Measurements from ENCODE around the gene DPAGT1.
"Not testable (repeated sequence)": the region's sequence is repeated elsewhere in the genome, so short reads cannot be mapped to it uniquely, and the experiment has no call there.

The DPAGT1 gene

DNA sequence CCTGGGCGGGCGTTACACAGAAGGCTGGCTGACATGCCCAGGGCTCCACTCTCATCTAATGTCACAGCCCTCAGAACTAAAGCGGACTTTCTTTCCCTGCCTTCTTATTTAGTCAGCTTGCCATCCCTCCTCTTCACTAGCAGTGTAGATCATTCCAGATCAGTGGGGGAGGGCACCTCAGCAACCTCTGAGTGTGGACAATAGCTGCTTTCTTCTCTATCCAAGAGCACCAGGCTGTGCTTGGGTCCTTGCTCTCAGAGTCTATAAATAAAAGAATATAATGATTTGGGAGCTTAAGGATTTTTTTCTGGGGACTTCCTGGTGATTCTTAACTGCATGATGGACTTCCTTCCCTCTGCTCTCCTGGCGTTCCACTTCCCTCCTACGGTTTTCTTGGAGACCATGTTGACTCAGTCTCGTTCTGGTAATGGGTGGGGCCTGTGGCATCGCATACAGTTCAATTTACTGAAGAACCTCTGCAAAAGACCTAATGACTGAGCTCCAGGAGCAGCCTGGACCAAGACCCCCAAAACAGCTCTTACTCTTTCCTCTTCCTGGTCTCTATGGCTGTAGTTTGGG lies 19.9 kb downstream of the DPAGT1 start:
- no peak for DNase-seq
- in situ Hi-C loops (cut with HindIII; ENCODE audit: low pct_ligation_motif_present, low pct_unique_long_range_greater_than_20kb, low sequenced_read_pairs): no loop called here

GRCh38 chr11:119078675-119079420 lies 22.8 kb downstream of the DPAGT1 start:
- in situ Hi-C loops (cut with HindIII; ENCODE audit: low pct_ligation_motif_present, low pct_unique_long_range_greater_than_20kb, low sequenced_read_pairs): no loop called here
- no peak for DNase-seq

DNA sequence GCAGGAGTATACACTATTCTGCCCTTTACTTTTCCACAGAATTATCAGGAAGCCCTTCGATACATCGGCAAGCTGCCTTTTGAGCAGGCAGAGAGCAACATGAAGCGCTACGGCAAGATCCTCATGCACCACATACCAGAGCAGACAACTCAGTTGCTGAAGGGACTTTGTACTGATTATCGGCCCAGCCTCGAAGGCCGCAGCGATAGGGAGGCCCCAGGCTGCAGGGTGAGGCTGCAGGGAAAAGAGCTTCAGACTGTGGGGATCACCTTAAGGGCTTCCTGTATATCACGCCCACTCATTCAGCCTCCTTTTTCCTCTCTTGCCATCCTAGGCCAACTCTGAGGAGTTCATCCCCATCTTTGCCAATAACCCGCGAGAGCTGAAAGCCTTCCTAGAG lies 23.8 kb downstream of the DPAGT1 start:
- in situ Hi-C loops (cut with HindIII; ENCODE audit: low pct_ligation_motif_present, low pct_unique_long_range_greater_than_20kb, low sequenced_read_pairs): no loop called here

GRCh38 chr11:119067371-119068222 lies 34.1 kb downstream of the DPAGT1 start, which contains the start of gene VPS11:
Gene VPS11 (plus strand): TSS chr11:119067818. CDS start chr11:119067824, 6 bp downstream.
- in situ Hi-C loops (cut with HindIII; ENCODE audit: low pct_ligation_motif_present, low pct_unique_long_range_greater_than_20kb, low sequenced_read_pairs): no loop called here
- peak; percentile 95 for DNase-seq

More for the DNA sequence above, 23.8 kb downstream of the DPAGT1 start:
- DNase-seq: no peak

- DNase-seq: peak; percentile 39
- in situ Hi-C loops (cut with HindIII; ENCODE audit: low pct_ligation_motif_present, low pct_unique_long_range_greater_than_20kb, low sequenced_read_pairs): no loop called here
Observed at GRCh38 chr11:119065369-119065768, 36.3 kb downstream of the DPAGT1 start.

DNA sequence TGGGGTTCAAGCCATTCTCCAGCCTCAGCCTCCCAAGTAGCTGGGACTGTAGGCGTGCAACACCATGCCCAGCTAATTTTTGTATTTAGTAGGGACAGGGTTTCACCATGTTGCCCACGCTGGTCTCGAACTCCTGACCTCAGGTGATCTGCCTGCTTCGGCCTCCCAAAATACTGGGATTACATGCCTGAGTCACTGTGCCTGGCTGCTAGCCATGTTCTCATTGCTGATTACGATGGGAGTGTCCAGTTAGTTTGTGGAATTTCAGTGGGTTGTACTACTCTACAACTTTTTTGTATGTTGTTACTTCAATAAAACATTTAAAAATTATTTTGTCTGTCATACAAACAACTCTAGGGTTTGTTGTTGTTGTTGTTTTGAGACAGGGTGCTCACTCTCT lies 38.9 kb downstream of the DPAGT1 start:
- in situ Hi-C loops (cut with HindIII; ENCODE audit: low pct_ligation_motif_present, low pct_unique_long_range_greater_than_20kb, low sequenced_read_pairs): no loop called here
- DNase-seq: no peak

GRCh38 chr11:119061256-119061655 lies 40.4 kb downstream of the DPAGT1 start:
- no peak for DNase-seq
- in situ Hi-C loops (cut with HindIII; ENCODE audit: low pct_ligation_motif_present, low pct_unique_long_range_greater_than_20kb, low sequenced_read_pairs): no loop called here

DNA sequence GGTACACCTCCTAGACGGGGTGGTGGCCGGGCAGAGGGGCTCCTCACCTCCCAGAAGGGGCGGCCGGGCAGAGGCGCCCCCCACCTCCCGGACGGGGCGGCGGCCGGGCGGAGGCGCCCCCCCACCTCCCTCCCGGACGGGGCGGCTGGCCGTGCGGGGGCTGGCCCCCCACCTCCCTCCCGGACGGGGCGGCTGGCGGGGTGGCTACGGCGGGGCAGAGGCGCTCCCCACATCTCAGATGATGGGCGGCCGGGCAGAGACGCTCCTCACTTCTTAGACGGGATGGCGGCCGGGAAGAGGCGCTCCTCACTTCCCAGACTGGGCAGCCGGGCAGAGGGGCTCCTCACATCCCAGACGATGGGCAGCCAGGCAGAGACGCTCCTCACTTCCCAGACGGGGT lies 42.5 kb downstream of the DPAGT1 start:
- DNase-seq; in situ Hi-C loops (cut with HindIII; ENCODE audit: low pct_ligation_motif_present, low pct_unique_long_range_greater_than_20kb, low sequenced_read_pairs): not testable (repeated sequence)

DNA sequence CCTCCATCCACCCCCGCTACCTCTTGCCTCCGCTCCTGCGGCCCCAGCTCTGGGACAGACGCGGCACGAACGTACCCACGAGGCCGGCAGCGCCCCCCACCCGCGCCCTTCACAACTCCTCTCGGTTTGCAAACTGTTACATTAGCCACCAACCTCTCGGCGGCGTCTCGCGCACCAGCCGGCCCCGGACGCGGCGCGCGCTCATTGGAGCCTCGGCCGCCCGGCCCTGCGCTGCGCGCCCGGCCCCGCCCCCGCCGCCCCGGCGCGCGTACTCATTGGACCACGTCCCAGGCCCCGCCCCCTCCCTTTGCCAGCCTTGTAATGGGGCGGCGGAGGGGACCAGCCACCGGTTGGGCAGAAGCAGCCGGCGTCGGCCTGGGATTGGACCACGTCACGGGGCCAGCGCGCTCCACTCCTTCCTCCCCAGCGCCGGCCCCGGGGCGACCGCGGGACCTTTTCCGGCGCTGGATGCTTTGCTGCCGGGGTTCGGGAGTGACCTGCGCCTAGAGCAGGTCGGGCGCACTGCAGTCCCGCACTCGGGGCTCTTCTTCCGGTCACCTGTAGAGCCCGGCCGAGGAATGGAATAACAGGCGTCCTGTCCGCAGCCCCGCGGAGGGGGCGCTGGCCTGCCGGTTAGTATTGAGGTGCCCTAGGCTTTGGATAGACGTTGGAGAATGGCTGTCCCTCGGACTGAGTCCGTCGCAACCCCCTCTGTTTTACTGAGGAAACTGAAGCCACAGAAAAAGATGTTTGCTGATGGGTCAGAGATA lies 44.5 kb downstream of the DPAGT1 start, which contains the start of gene HYOU1:
Gene HYOU1, minus strand, starts transcription at position 206 of the 770 bp plus-strand sequence. CDS start 1,045 bp downstream, outside the sequence.
- peak; percentile 91 for DNase-seq
- in situ Hi-C loops (cut with HindIII; ENCODE audit: low pct_ligation_motif_present, low pct_unique_long_range_greater_than_20kb, low sequenced_read_pairs): no loop called here

DNA sequence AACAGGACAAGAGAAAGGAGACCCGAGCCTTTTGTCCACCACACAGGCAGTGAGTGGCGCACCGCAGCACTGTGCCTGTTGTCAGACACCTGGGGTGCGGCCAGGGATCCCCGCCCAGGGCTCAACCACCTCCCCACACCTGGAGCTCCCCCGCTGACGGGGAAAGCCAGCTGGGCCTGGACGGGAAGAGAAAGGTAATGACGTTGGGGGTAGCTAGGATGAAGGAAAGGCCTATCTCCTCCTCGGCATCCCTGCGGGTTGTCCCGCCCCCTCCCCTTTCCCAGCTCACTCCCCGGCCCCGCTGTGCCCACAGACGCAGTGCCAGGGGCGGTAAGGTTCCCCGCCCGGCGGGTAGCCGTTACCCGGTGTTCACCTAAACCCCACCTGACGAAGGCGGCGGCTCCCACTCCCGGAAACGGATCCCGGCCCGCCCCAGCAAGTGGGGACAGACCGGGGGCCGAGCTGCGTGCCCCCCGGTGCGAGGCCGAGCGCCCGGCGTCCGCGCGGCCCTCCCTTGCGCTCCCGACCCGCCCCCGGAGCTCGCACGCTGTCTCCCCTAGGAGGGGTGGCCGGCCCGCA lies 45.1 kb downstream of the DPAGT1 start:
- DNase-seq: no peak
- in situ Hi-C loops (cut with HindIII; ENCODE audit: low pct_ligation_motif_present, low pct_unique_long_range_greater_than_20kb, low sequenced_read_pairs): no loop called here

DNA sequence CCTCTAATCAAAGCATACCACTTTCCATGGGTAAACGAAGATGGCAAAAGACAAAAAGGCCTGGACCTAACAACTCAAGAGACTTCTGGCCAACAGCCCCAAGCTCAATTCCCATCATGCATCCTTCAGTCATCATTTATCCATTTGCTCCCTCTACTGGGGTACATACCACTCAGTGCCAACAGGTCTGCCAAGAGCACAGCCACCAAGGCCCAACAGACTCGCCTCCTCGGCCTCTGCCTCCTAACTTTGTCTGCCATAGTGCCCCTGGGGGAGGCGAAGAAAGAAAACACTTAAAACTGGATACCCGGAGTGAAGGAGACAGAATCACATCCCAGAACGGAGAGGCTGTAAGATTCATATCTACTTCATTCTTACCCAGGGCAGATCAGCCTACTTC lies 45.8 kb downstream of the DPAGT1 start:
- peak; percentile 48 for DNase-seq
- in situ Hi-C loops (cut with HindIII; ENCODE audit: low pct_ligation_motif_present, low pct_unique_long_range_greater_than_20kb, low sequenced_read_pairs): no loop called here

GRCh38 chr11:119054418-119054817 lies 47.2 kb downstream of the DPAGT1 start:
- in situ Hi-C loops (cut with HindIII; ENCODE audit: low pct_ligation_motif_present, low pct_unique_long_range_greater_than_20kb, low sequenced_read_pairs): no loop called here
- no peak for DNase-seq

GRCh38 chr11:119052163-119052814 lies 49.4 kb downstream of the DPAGT1 start:
- in situ Hi-C loops (cut with HindIII; ENCODE audit: low pct_ligation_motif_present, low pct_unique_long_range_greater_than_20kb, low sequenced_read_pairs): no loop called here
- no peak for DNase-seq

- in situ Hi-C loops (cut with HindIII; ENCODE audit: low pct_ligation_motif_present, low pct_unique_long_range_greater_than_20kb, low sequenced_read_pairs): no loop called here
- no peak for DNase-seq
Observed at GRCh38 chr11:119051440-119052162, 50.1 kb downstream of the DPAGT1 start.

GRCh38 chr11:119049081-119049480 lies 52.6 kb downstream of the DPAGT1 start:
- in situ Hi-C loops (cut with HindIII; ENCODE audit: low pct_ligation_motif_present, low pct_unique_long_range_greater_than_20kb, low sequenced_read_pairs): no loop called here
- DNase-seq: no peak

GRCh38 chr11:119048644-119049043 lies 53.0 kb downstream of the DPAGT1 start:
- DNase-seq: no peak
- in situ Hi-C loops (cut with HindIII; ENCODE audit: low pct_ligation_motif_present, low pct_unique_long_range_greater_than_20kb, low sequenced_read_pairs): no loop called here

- no peak for DNase-seq
- in situ Hi-C loops (cut with HindIII; ENCODE audit: low pct_ligation_motif_present, low pct_unique_long_range_greater_than_20kb, low sequenced_read_pairs): no loop called here
Observed at GRCh38 chr11:119047205-119047604, 54.4 kb downstream of the DPAGT1 start.

All from ACHN (cell line).